Measurements from ENCODE around the gene CELSR1.

- no peak for TF ChIP-seq GABPA (IDR thresholded peaks at IDR 0.05; ENCODE audit: low read depth, low read length)
- TF ChIP-seq GABPA (CRISPR knock-in tag; IDR thresholded peaks at IDR 0.05; ENCODE audit: low read depth): no peak
- no peak for TF ChIP-seq ZNF558 (CRISPR knock-in tag; IDR thresholded peaks at IDR 0.05; ENCODE audit: borderline replicate concordance)
- TF ChIP-seq PHF8 (CRISPR knock-in tag; IDR thresholded peaks at IDR 0.05): no peak
These were observed 138.0 kb downstream of the CELSR1 start for GRCh38 chr22:46399251-46400024.
